Measurements from ENCODE around the gene CPD.
"Not testable (repeated sequence)": the region's sequence is repeated elsewhere in the genome, so short reads cannot be mapped to it uniquely, and the experiment has no call there.

The CPD gene

DNA sequence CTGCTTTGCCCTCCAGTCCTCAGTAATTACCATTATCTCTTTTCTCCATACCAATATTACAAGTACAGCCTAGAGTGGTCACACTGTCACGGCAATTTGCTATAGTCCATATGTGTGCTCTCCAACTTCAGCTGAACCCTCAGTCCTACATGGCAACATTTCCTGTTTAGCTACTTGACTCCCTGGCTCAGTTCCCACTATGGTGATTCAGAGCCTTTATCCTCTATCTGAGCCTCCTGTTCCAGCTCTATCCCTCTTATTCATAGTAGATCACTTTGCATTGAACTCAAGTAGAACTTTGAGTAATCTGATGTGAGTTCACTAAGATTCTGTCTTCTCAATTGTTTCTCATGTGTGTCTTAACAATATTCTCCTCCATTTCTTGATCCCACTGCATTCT, 54.8 kb downstream of the CPD start:
- peaks cover 25% of the 10 kb centered on the region for H3K36me3 ChIP-seq (ENCODE audit: control insufficient read depth, insufficient read depth, low read length)
- H3K27ac ChIP-seq (ENCODE audit: low read depth, low read length) = no peak overlapping the region

DNA sequence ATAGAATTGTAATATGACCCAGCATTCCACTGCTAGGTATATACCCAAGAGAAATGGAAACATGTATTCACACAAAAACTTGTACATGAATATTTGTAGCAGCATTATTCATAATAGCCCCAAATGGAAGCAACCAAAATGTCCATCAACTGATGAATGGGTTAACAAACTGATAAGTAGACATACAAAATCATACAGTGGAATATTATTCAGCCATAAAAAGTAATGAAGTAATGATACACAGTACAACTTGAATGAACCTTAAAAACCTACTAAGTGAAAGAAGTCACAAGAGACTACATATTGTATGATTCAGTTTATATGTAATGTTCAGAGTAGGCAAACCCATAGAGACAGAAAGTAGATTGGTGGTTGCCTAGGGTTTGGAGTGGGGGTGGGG, 58.0 kb downstream of the CPD start:
- no peaks in the 10 kb centered on the region for H3K9me3 ChIP-seq (ENCODE audit: control insufficient read depth, insufficient read depth, low read depth, low read length)
- no peak overlapping the region for H3K4me3 ChIP-seq (ENCODE audit: low read depth, low read length)
- H3K9ac ChIP-seq (ENCODE audit: low read length) = no peak overlapping the region
- peaks cover 21% of the 10 kb centered on the region for H3K36me3 ChIP-seq (ENCODE audit: control insufficient read depth, insufficient read depth, low read length)
- no peak overlapping the region for H3K27ac ChIP-seq (ENCODE audit: low read depth, low read length)
- no peaks in the 10 kb centered on the region for H3K4me1 ChIP-seq (ENCODE audit: control insufficient read depth, insufficient read depth, low read length)
- H3K27me3 ChIP-seq (ENCODE audit: control insufficient read depth, insufficient read depth, low read length) = no peaks in the 10 kb centered on the region

More for the DNA sequence above, 54.8 kb downstream of the CPD start:
- H3K4me1 ChIP-seq (ENCODE audit: control insufficient read depth, insufficient read depth, low read length) = no peaks in the 10 kb centered on the region
- H3K4me3 ChIP-seq (ENCODE audit: low read depth, low read length) = no peak overlapping the region
- H3K9me3 ChIP-seq (ENCODE audit: control insufficient read depth, insufficient read depth, low read depth, low read length) = no peaks in the 10 kb centered on the region
- no peaks in the 10 kb centered on the region for H3K27me3 ChIP-seq (ENCODE audit: control insufficient read depth, insufficient read depth, low read length)
- H3K9ac ChIP-seq (ENCODE audit: low read length) = no peak overlapping the region

DNA sequence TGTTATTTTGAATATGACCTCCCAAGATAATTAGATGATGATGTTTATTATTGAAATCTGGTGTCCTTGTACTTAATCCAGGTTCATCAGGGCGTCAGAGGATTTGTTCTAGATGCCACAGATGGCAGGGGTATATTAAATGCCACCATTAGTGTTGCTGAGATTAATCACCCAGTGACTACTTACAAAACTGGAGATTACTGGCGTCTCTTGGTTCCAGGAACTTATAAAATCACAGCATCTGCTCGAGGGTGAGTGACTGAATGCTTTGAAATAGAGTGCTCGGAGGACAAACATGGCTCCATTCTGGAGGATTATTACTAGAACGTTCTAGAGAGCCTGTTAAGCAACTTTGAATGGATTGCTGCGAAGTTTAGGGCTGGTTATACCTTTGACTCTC, 65.0 kb downstream of the CPD start:
- Histone ChIP-seq H3K36me3 (ENCODE audit: control insufficient read depth, insufficient read depth, low read length) (peaks cover 7% of the 10 kb centered on the region), H3K27ac (ENCODE audit: low read depth, low read length) (no peak overlapping the region), H3K9ac (ENCODE audit: low read length) (no peak overlapping the region), H3K4me3 (ENCODE audit: low read depth, low read length) (no peak overlapping the region), H3K27me3 (ENCODE audit: control insufficient read depth, insufficient read depth, low read length) (no peaks in the 10 kb centered on the region), H3K4me1 (ENCODE audit: control insufficient read depth, insufficient read depth, low read length) (no peaks in the 10 kb centered on the region), H3K9me3 (ENCODE audit: control insufficient read depth, insufficient read depth, low read depth, low read length) (no peaks in the 10 kb centered on the region)

DNA sequence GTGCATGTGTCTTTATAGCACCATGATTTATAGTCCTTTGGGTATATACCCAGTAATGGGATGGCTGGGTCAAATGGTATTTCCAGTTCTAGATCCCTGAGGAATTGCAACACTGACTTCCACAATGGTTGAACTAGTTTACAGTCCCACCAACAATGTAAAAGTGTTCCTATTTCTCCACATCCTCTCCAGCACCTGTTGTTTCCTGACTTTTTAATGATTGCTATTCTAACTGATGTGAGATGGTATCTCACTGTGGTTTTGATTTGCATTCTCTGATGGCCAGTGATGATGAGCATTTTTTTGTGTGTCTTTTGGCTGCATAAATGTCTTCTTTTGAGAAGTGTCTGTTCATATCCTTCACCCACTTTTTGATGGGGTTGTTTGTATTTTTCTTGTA, 67.9 kb downstream of the CPD start:
- H3K36me3 ChIP-seq (ENCODE audit: control insufficient read depth, insufficient read depth, low read length) = peaks cover 18% of the 10 kb centered on the region
- H3K9ac ChIP-seq (ENCODE audit: low read length); H3K4me3 ChIP-seq (ENCODE audit: low read depth, low read length); H3K4me1 ChIP-seq (ENCODE audit: control insufficient read depth, insufficient read depth, low read length); H3K27me3 ChIP-seq (ENCODE audit: control insufficient read depth, insufficient read depth, low read length); H3K27ac ChIP-seq (ENCODE audit: low read depth, low read length); H3K9me3 ChIP-seq (ENCODE audit: control insufficient read depth, insufficient read depth, low read depth, low read length): not testable (repeated sequence)

DNA sequence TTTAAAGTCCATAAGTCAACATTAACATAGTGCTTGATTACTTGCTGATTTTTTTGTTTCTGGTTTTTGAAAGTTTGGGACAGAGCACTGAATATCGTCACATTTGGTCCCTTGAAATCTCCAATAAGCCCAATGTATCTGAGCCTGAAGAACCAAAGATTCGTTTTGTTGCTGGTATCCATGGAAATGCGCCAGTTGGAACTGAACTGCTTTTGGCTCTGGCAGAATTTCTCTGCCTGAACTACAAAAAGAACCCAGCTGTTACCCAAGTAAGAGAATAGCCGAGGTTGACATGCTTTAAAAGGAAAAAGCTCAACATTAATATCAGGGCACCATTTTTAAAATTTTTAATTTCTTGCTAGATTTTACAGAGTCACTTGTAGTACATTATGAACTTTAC, 70.8 kb downstream of the CPD start:
- no peaks in the 10 kb centered on the region for H3K27me3 ChIP-seq (ENCODE audit: control insufficient read depth, insufficient read depth, low read length)
- no peak overlapping the region for H3K27ac ChIP-seq (ENCODE audit: low read depth, low read length)
- H3K36me3 ChIP-seq (ENCODE audit: control insufficient read depth, insufficient read depth, low read length) = peaks cover 26% of the 10 kb centered on the region
- no peaks in the 10 kb centered on the region for H3K4me1 ChIP-seq (ENCODE audit: control insufficient read depth, insufficient read depth, low read length)
- no peaks in the 10 kb centered on the region for H3K9me3 ChIP-seq (ENCODE audit: control insufficient read depth, insufficient read depth, low read depth, low read length)
- H3K4me3 ChIP-seq (ENCODE audit: low read depth, low read length) = no peak overlapping the region
- H3K9ac ChIP-seq (ENCODE audit: low read length) = no peak overlapping the region

DNA sequence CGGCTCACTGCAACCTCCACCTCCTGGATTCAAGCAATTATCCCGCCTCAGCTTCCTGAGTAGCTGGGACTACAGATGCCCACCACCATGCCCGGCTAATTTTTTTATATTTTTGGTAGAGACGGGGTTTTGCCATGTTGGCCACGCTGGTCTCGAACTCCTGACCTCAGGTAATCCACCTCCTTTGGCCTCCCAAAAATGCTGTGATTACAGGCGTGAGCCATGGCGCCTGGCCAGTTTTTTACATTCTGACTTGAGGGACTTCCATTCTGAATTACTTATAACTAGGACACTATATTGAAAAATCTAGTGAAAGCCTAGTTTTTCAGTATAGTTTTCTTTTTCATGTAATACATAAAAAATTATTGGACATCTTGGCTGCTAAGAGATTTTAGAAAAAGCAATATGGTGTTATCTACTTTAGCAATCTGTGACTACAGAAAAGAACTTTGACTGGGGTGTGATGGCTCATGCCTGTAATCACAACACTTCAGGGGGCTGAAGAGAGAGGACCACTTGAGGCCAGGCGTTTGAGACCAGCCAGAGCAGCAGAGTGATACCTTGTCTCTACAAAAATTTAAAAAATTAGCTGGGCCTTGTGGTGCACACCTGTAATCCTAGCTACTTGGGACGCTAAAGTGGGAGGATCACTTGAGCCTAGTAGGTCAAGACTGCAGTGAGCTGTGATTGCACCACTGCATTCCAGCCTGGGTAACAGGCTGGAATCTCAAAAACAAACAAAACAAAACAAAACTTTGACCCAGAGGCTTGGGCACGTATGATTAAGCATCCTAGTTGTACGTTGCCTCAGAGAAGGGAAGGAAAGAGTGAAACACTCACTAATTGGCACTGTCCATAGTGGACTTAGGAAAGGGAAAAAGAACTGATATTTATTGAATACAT, 71.6 kb downstream of the CPD start:
- Histone ChIP-seq H3K27ac (ENCODE audit: low read depth, low read length) (no peak overlapping the region), H3K9ac (ENCODE audit: low read length) (no peak overlapping the region), H3K4me3 (ENCODE audit: low read depth, low read length) (no peak overlapping the region), H3K36me3 (ENCODE audit: control insufficient read depth, insufficient read depth, low read length) (peaks cover 28% of the 10 kb centered on the region), H3K4me1 (ENCODE audit: control insufficient read depth, insufficient read depth, low read length) (no peaks in the 10 kb centered on the region), H3K27me3 (ENCODE audit: control insufficient read depth, insufficient read depth, low read length) (no peaks in the 10 kb centered on the region), H3K9me3 (ENCODE audit: control insufficient read depth, insufficient read depth, low read depth, low read length) (no peaks in the 10 kb centered on the region)

DNA sequence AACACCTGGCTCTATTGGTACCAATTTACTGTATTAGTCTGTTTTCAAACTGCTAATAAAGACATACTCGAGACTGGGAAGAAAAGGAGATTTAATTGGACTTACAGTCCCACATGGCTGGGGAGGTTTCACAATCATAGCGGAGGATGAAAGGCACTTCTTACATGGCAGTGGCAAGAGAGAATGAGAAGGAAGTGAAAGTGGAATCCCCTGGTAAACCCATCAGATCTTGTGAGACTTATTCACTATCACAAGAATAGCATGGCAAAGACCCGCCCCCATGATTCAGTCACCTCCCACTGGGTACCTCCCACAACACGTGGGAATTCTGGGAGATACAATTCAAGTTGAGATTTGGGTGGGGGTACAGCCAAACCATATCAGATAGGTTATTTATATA, 75.9 kb downstream of the CPD start:
- no peaks in the 10 kb centered on the region for H3K4me1 ChIP-seq (ENCODE audit: control insufficient read depth, insufficient read depth, low read length)
- no peaks in the 10 kb centered on the region for H3K9me3 ChIP-seq (ENCODE audit: control insufficient read depth, insufficient read depth, low read depth, low read length)
- peaks cover 33% of the 10 kb centered on the region for H3K36me3 ChIP-seq (ENCODE audit: control insufficient read depth, insufficient read depth, low read length)
- H3K4me3 ChIP-seq (ENCODE audit: low read depth, low read length) = no peak overlapping the region
- no peaks in the 10 kb centered on the region for H3K27me3 ChIP-seq (ENCODE audit: control insufficient read depth, insufficient read depth, low read length)
- no peak overlapping the region for H3K27ac ChIP-seq (ENCODE audit: low read depth, low read length)
- H3K9ac ChIP-seq (ENCODE audit: low read length) = no peak overlapping the region

DNA sequence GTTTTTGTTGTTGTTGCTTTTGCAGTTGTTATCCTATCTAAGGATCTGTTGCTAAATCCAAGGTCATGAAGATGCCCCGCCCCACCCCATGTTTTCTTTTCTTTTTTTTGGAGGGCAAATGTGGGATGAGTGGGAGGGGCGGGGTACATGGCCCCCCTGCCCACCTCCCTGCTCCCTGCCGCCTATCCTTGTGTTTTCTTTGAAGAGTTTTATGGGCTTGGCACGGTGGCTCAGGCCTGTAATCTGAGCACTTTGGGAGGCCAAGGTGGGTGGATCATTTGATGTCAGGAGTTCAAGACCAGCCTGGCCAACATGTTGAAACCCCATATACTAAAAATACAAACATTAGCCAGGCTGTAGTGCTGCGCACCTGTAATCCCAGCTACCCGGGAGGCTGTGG, 79.6 kb downstream of the CPD start:
- Histone ChIP-seq H3K4me3 (ENCODE audit: low read depth, low read length) (no peak overlapping the region), H3K9ac (ENCODE audit: low read length) (no peak overlapping the region), H3K27me3 (ENCODE audit: control insufficient read depth, insufficient read depth, low read length) (no peaks in the 10 kb centered on the region), H3K36me3 (ENCODE audit: control insufficient read depth, insufficient read depth, low read length) (peaks cover 45% of the 10 kb centered on the region), H3K4me1 (ENCODE audit: control insufficient read depth, insufficient read depth, low read length) (no peaks in the 10 kb centered on the region), H3K27ac (ENCODE audit: low read depth, low read length) (no peak overlapping the region), H3K9me3 (ENCODE audit: control insufficient read depth, insufficient read depth, low read depth, low read length) (peaks cover 6% of the 10 kb centered on the region; the same call in 1 of the 2 replicates)

DNA sequence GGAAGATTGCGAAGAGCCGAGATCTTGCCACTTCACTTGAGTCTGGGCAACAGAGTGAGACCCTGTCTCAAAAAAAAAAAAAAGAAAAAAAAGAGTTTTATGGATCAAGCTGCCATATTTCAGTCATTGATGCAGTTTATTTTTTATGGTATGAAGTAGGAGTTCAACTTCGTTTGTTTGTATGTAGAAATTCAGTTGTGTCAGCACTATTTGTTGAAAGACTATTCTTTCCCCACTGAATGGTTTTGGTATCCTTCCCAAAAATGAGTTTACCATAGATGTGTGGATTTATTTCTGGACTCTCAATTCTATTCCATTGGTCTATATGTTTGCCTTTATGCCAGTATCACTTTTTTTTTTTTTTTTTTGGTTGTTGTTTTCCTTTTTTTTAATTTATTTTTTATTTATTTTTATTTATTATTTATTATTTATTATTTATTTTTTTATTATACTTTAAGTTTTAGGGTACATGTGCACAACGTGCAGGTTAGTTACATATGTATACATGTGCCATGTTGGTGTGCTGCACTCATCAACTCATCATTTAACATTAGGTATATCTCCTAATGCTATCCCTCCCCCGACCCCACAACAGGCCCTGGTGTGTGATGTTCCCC, 80.2 kb downstream of the CPD start:
- not testable (repeated sequence) for H3K4me1 ChIP-seq (ENCODE audit: control insufficient read depth, insufficient read depth, low read length); H3K27ac ChIP-seq (ENCODE audit: low read depth, low read length); H3K9ac ChIP-seq (ENCODE audit: low read length); H3K27me3 ChIP-seq (ENCODE audit: control insufficient read depth, insufficient read depth, low read length); H3K4me3 ChIP-seq (ENCODE audit: low read depth, low read length); H3K9me3 ChIP-seq (ENCODE audit: control insufficient read depth, insufficient read depth, low read depth, low read length)
- H3K36me3 ChIP-seq (ENCODE audit: control insufficient read depth, insufficient read depth, low read length) = peaks cover 42% of the 10 kb centered on the region

DNA sequence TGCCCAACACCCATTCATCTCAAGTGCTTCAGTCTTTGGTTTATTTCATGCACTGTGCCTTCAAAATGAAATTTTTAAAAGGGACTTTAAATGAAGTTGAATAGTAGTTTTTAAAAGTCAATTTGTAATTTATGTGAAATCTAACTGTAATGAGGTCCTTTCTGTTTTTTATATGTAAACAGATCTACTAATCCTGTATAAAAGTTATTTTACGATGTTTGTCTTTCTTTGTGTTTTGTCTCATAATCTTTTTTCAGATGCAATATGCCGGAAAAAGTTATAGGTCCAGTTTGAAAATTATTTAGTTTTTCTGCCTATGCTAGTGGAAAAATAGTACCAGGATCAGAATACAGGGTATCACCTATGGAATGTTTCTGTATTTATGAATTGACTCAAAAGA, 89.7 kb downstream of the CPD start:
- H3K9ac ChIP-seq (ENCODE audit: low read length) = no peak overlapping the region
- peaks cover 3% of the 10 kb centered on the region; the same call in 1 of the 2 replicates for H3K4me1 ChIP-seq (ENCODE audit: control insufficient read depth, insufficient read depth, low read length)
- no peaks in the 10 kb centered on the region for H3K27me3 ChIP-seq (ENCODE audit: control insufficient read depth, insufficient read depth, low read length)
- H3K9me3 ChIP-seq (ENCODE audit: control insufficient read depth, insufficient read depth, low read depth, low read length) = no peaks in the 10 kb centered on the region
- no peak overlapping the region for H3K27ac ChIP-seq (ENCODE audit: low read depth, low read length)
- peaks cover 18% of the 10 kb centered on the region for H3K36me3 ChIP-seq (ENCODE audit: control insufficient read depth, insufficient read depth, low read length)
- no peak overlapping the region for H3K4me3 ChIP-seq (ENCODE audit: low read depth, low read length)

DNA sequence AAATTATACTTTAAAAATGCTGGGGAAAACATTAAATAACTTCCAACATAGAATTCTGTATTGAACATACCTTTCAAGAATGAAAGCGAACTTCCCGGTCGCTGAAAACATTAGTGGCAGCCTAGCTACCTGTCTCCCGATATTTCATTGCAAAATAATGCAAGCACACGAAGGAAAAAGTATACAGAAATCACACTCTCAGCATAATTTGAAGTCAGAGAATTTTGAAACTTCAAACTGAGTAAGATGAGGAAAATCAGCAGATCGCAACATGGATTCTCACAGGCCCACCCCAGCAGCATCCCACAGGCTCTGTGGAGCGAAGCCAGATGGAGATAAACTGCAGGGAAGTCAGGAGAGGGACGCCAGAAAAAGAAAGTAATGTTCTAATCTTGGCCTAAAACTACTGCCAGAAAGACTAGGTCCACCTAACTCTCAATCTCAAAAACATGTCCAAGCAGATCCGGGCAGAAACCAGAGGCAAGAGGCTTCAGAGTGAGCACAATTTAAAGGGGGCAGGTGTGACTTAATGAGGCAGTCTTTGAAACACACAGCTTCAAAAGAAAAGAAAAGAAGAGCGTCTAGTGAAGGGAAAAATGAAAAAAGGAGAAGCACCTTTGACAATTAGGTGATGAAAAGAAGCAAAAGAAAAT, 93.6 kb downstream of the CPD start:
- Histone ChIP-seq H3K27ac (ENCODE audit: low read depth, low read length) (no peak overlapping the region), H3K4me1 (ENCODE audit: control insufficient read depth, insufficient read depth, low read length) (peaks cover 7% of the 10 kb centered on the region; the same call in 1 of the 2 replicates), H3K27me3 (ENCODE audit: control insufficient read depth, insufficient read depth, low read length) (no peaks in the 10 kb centered on the region), H3K4me3 (ENCODE audit: low read depth, low read length) (no peak overlapping the region), H3K9me3 (ENCODE audit: control insufficient read depth, insufficient read depth, low read depth, low read length) (no peaks in the 10 kb centered on the region), H3K9ac (ENCODE audit: low read length) (peak overlapping the region; percentile 2), H3K36me3 (ENCODE audit: control insufficient read depth, insufficient read depth, low read length) (no peaks in the 10 kb centered on the region)

Measured in HUES6 (cell line).